HL-60 (cell line): ENCODE data around the gene COQ8B.

Experiments used
- DNase-seq, 2 experiments: peaks; one replicate each; pipeline ENCODE4 v3.0.0-alpha.2; 2010 to 2020; ENCODE audit warnings: low read depth in 1 of 2, low spot score in 1 of 2
- H3K27ac ChIP-seq: fragments of 250-450 bp; sonication (Bioruptor Pico); replicated peaks from 2 replicates; pipeline ENCODE4 v1.5.1; 2020; ENCODE audit warnings: mild to moderate bottlenecking, moderate library complexity
- H3K27me3 ChIP-seq: fragments of 250-450 bp; sonication (Bioruptor Pico); 2 replicates; pipeline ENCODE4 v1.5.1; 2021; ENCODE audit warnings: mild to moderate bottlenecking, moderate library complexity; ENCODE audit not compliant: insufficient read depth, poor library complexity, severe bottlenecking
- H3K4me3 ChIP-seq: replicated peaks from 2 replicates; pipeline ENCODE4 v1.5.1; 2011; ENCODE audit warnings: mild to moderate bottlenecking, control low read depth, low read length; ENCODE audit not compliant: insufficient read depth
- CTCF ChIP-seq: IDR thresholded peaks from one replicate; pipeline ENCODE4 v1.5.1; 2011; ENCODE audit warnings: low read length, control low read depth, inconsistent platforms; ENCODE audit not compliant: insufficient read depth
- GABPA ChIP-seq: IDR thresholded peaks from 2 replicates; pipeline ENCODE4 v1.6.1; 2012; ENCODE audit warnings: low read depth
- POLR2AphosphoS5 ChIP-seq: IDR thresholded peaks from 2 replicates; pipeline ENCODE4 v1.6.1; 2012; ENCODE audit warnings: low read depth
- REST ChIP-seq: IDR thresholded peaks from 2 replicates; pipeline ENCODE4 v1.6.1; 2012; ENCODE audit warnings: low read depth; ENCODE audit not compliant: insufficient replicate concordance
- SPI1 ChIP-seq: IDR thresholded peaks from 2 replicates; pipeline ENCODE4 v1.6.1; 2012; ENCODE audit warnings: low read depth, mild to moderate bottlenecking, borderline replicate concordance

Gene COQ8B

GRCh38 chr19:40703029-40703755, 13.5 kb downstream of the COQ8B start:
- DNase-seq, result no peak
- no peak overlapping the region for H3K27ac ChIP-seq
- no peaks in the 10 kb centered on the region for H3K27me3 ChIP-seq
- H3K4me3 ChIP-seq, result no peak overlapping the region
- no peak for TF ChIP-seq SPI1
- TF ChIP-seq CTCF, result no peak
- TF ChIP-seq POLR2AphosphoS5, result no peak
- TF ChIP-seq GABPA, result no peak
- no peak for TF ChIP-seq REST

GRCh38 chr19:40702337-40703012, 14.2 kb downstream of the COQ8B start:
- H3K27ac ChIP-seq, result no peak overlapping the region
- TF ChIP-seq POLR2AphosphoS5, result no peak
- TF ChIP-seq GABPA, result no peak
- no peak for TF ChIP-seq REST
- no peak for TF ChIP-seq CTCF
- TF ChIP-seq SPI1, result no peak
- no peak for DNase-seq

GRCh38 chr19:40701758-40702157, 14.9 kb downstream of the COQ8B start:
- TF ChIP-seq CTCF (no peak), SPI1 (no peak), GABPA (no peak), POLR2AphosphoS5 (no peak), REST (no peak)
- no peaks in the 10 kb centered on the region for H3K27me3 ChIP-seq

More at GRCh38 chr19:40702337-40703012, 14.2 kb downstream of the COQ8B start:
- Histone ChIP-seq H3K4me3 (no peak overlapping the region), H3K27me3 (no peaks in the 10 kb centered on the region)

More at GRCh38 chr19:40701758-40702157, 14.9 kb downstream of the COQ8B start:
- H3K4me3 ChIP-seq, result no peak overlapping the region
- DNase-seq, result no peak
- no peak overlapping the region for H3K27ac ChIP-seq
